ENCODE results near the gene SMOC2. TPM values are rescaled to one million over a fixed set of nuclear protein-coding genes. Genes with fewer than 3 reads are reported as not detected.
"Not testable (repeated sequence)": the region's sequence is repeated elsewhere in the genome, so short reads cannot be mapped to it uniquely, and the experiment has no call there.

The SMOC2 gene
- total RNA-seq, 4 donors from 2014 or later = 10.7 to 14.9 (median 13.7) TPM

GRCh38 chr6:168570211-168570610 is 129.2 kb downstream of the SMOC2 start:
- no peak for DNase-seq
- TF ChIP-seq, protein P1, sequence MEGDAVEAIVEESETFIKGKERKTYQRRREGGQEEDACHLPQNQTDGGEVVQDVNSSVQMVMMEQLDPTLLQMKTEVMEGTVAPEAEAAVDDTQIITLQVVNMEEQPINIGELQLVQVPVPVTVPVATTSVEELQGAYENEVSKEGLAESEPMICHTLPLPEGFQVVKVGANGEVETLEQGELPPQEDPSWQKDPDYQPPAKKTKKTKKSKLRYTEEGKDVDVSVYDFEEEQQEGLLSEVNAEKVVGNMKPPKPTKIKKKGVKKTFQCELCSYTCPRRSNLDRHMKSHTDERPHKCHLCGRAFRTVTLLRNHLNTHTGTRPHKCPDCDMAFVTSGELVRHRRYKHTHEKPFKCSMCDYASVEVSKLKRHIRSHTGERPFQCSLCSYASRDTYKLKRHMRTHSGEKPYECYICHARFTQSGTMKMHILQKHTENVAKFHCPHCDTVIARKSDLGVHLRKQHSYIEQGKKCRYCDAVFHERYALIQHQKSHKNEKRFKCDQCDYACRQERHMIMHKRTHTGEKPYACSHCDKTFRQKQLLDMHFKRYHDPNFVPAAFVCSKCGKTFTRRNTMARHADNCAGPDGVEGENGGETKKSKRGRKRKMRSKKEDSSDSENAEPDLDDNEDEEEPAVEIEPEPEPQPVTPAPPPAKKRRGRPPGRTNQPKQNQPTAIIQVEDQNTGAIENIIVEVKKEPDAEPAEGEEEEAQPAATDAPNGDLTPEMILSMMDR (IDR thresholded peaks at IDR 0.05) = no peak
- TF ChIP-seq POLR2A (IDR thresholded peaks at IDR 0.05) = no peak
- Histone ChIP-seq H3K9me3 (no peaks in the 10 kb centered on the region), H3K27ac (no peak overlapping the region), H3K36me3 (no peaks in the 10 kb centered on the region), H3K27me3 (no peaks in the 10 kb centered on the region), H3K4me3 (no peak overlapping the region), H3K4me1 (no peaks in the 10 kb centered on the region)

- Histone ChIP-seq H3K36me3 (no peaks in the 10 kb centered on the region), H3K27ac (no peak overlapping the region), H3K4me3 (no peak overlapping the region), H3K4me1 (no peaks in the 10 kb centered on the region), H3K27me3 (no peaks in the 10 kb centered on the region), H3K9me3 (no peaks in the 10 kb centered on the region)
- no peak for DNase-seq
- TF ChIP-seq, protein P1 (IDR thresholded peaks at IDR 0.05) = no peak
- no peak for TF ChIP-seq POLR2A (IDR thresholded peaks at IDR 0.05)
Observed at GRCh38 chr6:168571268-168571667, 130.3 kb downstream of the SMOC2 start.

DNA sequence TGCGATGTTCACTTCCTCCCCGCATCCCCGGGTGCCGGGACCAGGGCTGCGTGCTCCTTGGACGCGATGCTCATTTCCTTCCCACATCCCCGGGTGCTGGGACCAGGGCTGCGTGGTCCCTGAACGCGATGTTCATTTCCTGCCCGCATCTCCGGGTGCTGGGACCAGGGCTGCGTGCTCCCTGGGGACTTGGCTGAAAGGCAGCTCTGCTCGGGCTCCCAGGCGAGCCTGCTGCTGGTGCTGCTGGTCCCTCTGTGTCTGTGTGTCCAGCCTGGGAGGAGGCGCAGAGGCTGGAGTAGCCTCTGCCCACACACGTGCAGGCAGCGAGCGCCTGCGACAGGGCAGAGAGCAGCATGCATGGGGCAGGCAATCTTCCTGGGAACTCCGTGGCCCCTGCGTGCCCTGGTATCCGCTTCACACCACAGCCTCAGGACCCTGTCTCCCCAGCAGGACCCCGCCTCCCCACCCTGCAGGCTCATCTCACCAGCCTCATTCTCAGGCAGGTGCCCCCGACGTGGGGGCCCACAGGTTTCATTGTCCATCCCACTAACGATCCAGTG is 132.4 kb downstream of the SMOC2 start:
- not testable (repeated sequence) for H3K4me1 ChIP-seq, DNase-seq, H3K36me3 ChIP-seq, H3K9me3 ChIP-seq, H3K27me3 ChIP-seq, H3K27ac ChIP-seq, H3K4me3 ChIP-seq

DNA sequence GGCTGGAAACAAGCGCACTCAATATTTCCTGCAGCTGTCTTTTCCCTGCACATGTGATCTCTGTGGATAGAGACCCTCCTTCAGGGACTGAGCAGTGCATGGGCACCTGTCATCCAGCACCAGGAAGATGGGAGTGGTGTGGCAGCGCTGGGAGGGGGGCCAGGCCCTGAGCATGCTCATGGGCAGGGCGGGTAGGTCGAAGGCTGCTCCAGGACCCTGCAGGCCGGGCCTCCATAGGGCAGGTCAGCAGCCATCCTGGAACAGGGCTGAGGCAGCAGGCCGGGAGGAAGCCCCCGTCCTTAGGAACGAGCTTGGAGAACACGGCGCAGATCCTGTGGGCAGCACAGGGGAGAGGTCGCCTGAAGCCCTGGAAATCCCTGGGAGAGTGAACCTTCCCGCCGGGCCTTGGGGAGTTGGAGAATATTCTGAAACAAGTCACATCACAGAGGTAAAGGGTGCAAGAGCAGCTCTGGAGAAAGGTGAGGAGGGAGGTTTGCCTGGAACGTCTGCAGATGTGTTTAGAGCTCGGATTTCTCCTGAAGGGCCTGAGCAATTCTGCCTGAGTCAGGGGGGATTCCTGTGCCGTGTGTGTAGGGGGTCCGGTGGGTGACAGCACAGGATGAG is 133.2 kb downstream of the SMOC2 start:
- H3K9me3 ChIP-seq = no peaks in the 10 kb centered on the region
- no peaks in the 10 kb centered on the region for H3K4me1 ChIP-seq
- TF ChIP-seq, protein P1 (IDR thresholded peaks at IDR 0.05) = no peak
- TF ChIP-seq POLR2A (IDR thresholded peaks at IDR 0.05) = no peak
- peak overlapping the region in 1 of 4 donors; percentile 55 for H3K27ac ChIP-seq
- H3K4me3 ChIP-seq = no peak overlapping the region
- no peak for DNase-seq
- H3K36me3 ChIP-seq = no peaks in the 10 kb centered on the region
- H3K27me3 ChIP-seq = no peaks in the 10 kb centered on the region

DNA sequence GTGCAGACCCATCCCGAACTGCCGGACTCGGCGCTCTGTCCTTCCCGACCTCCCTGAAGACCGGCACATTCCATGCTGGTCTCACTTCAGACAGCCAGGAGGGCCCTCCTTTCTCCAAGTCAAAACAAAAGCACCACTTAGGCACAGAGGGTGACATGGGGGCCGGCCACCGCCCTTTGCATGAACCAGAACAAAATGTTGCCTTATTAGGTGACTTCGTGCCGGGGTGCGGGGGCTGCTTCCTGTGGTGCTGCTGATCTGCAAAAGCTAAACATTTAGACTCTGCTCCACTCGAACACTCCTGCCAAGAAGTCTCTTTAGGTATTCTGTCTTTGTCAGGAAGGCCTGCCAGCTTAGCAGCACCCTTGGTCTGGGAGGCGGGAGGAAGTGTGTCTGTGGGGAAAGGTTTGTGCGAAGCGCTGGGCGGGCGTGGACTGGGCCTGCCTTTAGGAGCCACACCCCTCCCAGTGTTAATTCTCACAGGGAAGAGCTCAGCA is 133.8 kb downstream of the SMOC2 start:
- Histone ChIP-seq H3K27me3 (no peaks in the 10 kb centered on the region), H3K4me3 (no peak overlapping the region), H3K27ac (peak overlapping the region in 1 of 4 donors; percentile 55), H3K4me1 (no peaks in the 10 kb centered on the region), H3K9me3 (no peaks in the 10 kb centered on the region), H3K36me3 (no peaks in the 10 kb centered on the region)
- TF ChIP-seq, protein P1 (IDR thresholded peaks at IDR 0.05) = no peak
- TF ChIP-seq POLR2A (IDR thresholded peaks at IDR 0.05) = no peak
- DNase-seq = no peak

GRCh38 chr6:168575346-168576098 is 134.5 kb downstream of the SMOC2 start:
- no peaks in the 10 kb centered on the region for H3K36me3 ChIP-seq
- H3K27ac ChIP-seq = no peak overlapping the region
- H3K27me3 ChIP-seq = no peaks in the 10 kb centered on the region
- no peak for DNase-seq
- H3K4me3 ChIP-seq = no peak overlapping the region
- H3K9me3 ChIP-seq = no peaks in the 10 kb centered on the region
- H3K4me1 ChIP-seq = no peaks in the 10 kb centered on the region
- no peak for TF ChIP-seq POLR2A (IDR thresholded peaks at IDR 0.05)

Measured in Peyer's patch (tissue), 4 donors.